IPS-18c (cell line): ENCODE data around the gene DOCK10.

Experiments used
- H3K4me3 ChIP-seq: 2 replicates; pipeline ENCODE4 v1.7.0; 2013; ENCODE audit warnings: low read depth, mild to moderate bottlenecking, low read length, moderate library complexity; ENCODE audit not compliant: insufficient read depth
- H3K9me3 ChIP-seq: one replicate; pipeline ENCODE4 v1.6.1; 2013; ENCODE audit warnings: mild to moderate bottlenecking, low read length, moderate library complexity; ENCODE audit not compliant: control insufficient read depth, insufficient read depth

Gene DOCK10

GRCh38 chr2:224777559-224777930, 264.7 kb downstream of the DOCK10 start:
- Histone ChIP-seq H3K9me3 (no peaks in the 10 kb centered on the region), H3K4me3 (no peak overlapping the region)

DNA sequence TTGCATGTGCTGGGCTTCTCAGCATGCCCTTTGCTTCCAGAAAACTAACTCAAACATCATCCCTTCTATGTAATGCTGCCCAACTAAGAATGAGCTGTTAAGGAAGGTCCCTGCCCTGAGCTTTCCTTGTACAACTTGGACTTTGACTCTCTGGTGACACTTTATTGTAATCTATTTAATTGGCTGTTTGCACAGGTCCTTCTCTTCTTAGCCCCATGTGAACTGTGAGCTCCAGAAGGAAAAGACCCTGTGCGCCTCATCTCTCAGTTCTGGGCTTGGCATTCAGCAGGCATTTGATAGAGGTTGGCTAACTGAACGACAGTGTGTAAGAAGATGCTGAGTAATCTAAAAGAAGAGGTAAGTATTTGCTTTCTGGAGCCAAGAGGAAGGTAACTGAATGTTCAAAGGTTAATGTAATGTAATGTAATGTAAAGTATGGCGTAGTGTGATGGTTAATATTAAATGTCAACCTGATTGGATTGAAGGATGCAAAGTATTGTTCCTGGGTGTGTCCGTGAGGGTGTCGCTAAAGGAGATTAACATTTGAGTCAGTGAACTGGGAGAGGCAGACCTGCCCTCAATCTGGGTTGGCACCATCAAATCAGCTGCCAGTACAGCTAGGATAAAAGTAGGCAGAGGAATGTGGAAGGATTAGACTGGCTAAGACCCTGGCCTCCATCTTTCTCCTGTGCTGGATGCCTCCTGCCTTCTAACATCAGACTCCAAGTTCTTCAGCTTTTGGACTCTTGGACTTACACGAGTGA, 265.3 kb downstream of the DOCK10 start:
- H3K4me3 ChIP-seq, result no peak overlapping the region
- H3K9me3 ChIP-seq, result no peaks in the 10 kb centered on the region

- Histone ChIP-seq H3K4me3 (no peak overlapping the region), H3K9me3 (no peaks in the 10 kb centered on the region)
Measured at GRCh38 chr2:224775647-224776046, 266.6 kb downstream of the DOCK10 start.

GRCh38 chr2:224774735-224775134, 267.5 kb downstream of the DOCK10 start:
- Histone ChIP-seq H3K9me3 (no peaks in the 10 kb centered on the region), H3K4me3 (no peak overlapping the region)

DNA sequence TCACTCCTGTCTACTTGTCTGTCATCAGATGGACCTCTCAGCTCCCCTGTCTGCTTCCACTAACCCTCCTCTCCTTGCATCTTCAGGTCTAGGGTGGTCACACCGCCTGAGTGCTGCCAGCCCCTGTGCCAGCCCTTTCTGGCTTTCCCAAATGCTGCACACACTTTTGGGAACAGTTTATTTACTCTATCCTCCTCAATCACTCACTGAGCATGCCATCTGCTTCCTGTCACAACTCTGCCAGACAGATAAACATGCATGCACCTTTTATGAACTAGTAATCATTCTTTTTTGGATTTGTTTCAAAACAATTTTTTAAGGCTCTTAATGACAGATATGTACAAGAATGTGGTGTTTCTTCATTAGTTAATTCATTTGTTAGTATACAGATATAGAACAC, 269.8 kb downstream of the DOCK10 start:
- Histone ChIP-seq H3K4me3 (no peak overlapping the region), H3K9me3 (no peaks in the 10 kb centered on the region)

DNA sequence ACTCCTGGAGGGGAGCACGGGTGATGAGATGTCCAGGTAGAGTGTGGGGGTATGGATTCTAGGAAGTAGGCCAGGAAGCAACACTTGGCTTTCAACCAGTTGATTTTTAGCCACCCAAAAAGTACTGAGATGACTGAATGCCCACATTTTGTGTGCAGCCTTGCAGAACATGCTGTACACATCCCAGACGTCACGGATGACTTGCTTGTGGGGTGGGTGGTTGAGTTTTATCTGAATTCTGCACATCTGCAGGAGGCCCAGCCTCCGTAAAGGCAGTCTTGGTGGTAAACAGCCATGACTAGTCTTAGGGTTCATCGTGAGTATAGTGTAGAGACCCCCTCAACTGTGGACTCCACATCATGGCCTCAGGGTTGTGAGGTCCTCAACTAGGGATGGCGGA, 272.8 kb downstream of the DOCK10 start:
- no peaks in the 10 kb centered on the region for H3K9me3 ChIP-seq
- H3K4me3 ChIP-seq, result no peak overlapping the region

GRCh38 chr2:224764565-224765236, 277.6 kb downstream of the DOCK10 start:
- H3K9me3 ChIP-seq, result no peaks in the 10 kb centered on the region
- no peak overlapping the region for H3K4me3 ChIP-seq

- H3K9me3 ChIP-seq, result peaks cover 5% of the 10 kb centered on the region
Measured at GRCh38 chr2:224757934-224758548, 284.2 kb downstream of the DOCK10 start.

GRCh38 chr2:224753743-224754540, 288.3 kb downstream of the DOCK10 start:
- peaks cover 5% of the 10 kb centered on the region for H3K9me3 ChIP-seq
- no peak overlapping the region for H3K4me3 ChIP-seq

More at GRCh38 chr2:224757934-224758548, 284.2 kb downstream of the DOCK10 start:
- no peak overlapping the region for H3K4me3 ChIP-seq

DNA sequence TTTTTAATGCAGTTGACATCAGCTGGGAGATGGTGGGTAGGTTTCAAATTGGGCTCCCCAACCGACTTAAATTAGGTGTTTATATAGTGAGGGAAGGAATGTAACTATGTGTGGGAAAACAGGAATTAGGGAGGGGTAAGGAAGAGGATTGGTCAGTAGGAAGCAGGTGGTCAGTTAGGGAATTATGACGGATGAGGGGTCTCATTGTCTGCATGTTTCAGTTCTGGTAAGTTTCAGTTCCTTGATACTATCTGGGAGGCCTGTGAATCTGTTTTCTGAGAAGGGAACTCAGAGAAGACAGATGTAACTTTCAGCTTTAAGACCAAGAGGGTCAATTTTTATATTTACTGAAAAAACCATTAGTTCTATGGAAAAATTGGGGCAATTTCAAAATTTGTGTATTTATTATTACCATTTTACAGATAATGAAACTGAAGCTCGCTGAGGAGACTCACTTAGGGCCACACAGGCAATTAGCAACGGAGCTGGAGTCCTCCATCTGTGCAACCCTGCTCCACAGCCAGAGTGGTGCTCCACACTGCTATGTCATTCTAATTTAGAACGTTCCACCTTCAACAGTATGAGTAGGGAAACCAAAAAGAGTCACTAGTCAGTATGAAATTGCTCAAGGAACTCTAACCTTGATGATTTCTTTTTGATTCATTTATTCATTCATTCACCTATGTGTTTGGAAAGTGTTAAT, 290.1 kb downstream of the DOCK10 start:
- no peaks in the 10 kb centered on the region for H3K9me3 ChIP-seq
- H3K4me3 ChIP-seq, result no peak overlapping the region

GRCh38 chr2:224749136-224749535, 293.1 kb downstream of the DOCK10 start:
- no peak overlapping the region for H3K4me3 ChIP-seq
- H3K9me3 ChIP-seq, result no peaks in the 10 kb centered on the region

- no peaks in the 10 kb centered on the region for H3K9me3 ChIP-seq
- H3K4me3 ChIP-seq, result no peak overlapping the region
Measured at GRCh38 chr2:224747765-224748164, 294.5 kb downstream of the DOCK10 start.

GRCh38 chr2:224736227-224736626, 306.0 kb downstream of the DOCK10 start:
- Histone ChIP-seq H3K9me3 (peaks cover 13% of the 10 kb centered on the region), H3K4me3 (no peak overlapping the region)

DNA sequence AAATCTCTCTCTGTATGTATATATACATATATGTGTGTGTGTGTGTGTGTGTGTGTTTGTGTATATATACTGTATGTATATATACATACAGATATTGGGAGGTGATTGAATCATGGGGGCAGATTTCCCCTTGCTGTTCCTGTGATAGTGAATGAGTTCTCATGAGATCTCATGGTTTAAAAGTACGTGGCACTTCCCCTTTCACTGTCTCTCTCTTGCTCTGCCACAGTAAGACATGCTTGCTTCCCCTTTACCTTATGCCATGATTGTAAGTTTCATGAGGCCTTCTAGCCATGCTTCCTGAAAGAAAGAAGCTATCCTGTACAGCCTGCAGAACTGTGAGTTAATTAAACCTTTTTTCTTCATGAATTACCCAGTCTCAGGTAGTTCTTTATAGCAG, 307.3 kb downstream of the DOCK10 start:
- Histone ChIP-seq H3K9me3 (peaks cover 13% of the 10 kb centered on the region), H3K4me3 (no peak overlapping the region)

DNA sequence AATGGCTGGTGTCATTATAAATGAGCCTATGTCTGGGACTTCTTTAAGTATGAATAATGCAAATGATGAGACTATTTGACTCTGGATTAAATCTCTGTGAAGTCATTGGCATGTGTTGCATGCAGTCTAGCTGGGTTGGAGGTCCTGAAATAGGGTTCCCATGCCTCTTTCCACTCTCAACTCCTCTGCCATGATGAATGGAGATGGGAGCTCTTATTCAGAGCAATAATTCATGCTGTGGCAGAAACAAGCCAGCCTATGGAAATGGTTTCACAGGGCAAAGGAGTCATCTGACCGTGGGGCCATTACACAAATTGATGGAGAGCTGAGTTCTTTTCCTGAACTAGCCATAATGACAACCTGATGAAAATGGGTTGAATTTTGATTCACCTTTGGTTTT, 310.6 kb downstream of the DOCK10 start:
- Histone ChIP-seq H3K9me3 (peaks cover 6% of the 10 kb centered on the region), H3K4me3 (no peak overlapping the region)

DNA sequence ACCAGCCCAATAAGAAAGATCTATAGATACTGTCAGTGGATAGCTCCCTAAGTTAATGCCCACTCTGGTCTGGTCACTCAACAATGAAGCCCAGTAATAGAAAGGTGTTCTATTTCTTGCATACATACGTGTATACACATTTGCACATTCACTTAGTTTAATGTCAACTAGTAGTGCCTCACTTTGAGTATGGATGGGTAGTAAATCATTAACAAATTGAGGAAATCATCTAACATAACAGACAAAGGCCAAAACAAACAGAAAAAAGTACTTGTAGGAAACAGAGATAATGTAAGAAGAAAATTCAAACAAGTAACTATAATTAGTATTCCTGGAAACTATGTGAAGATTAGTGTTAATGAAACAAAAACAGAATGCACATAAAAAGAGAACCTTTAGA, 312.8 kb downstream of the DOCK10 start:
- Histone ChIP-seq H3K4me3 (no peak overlapping the region), H3K9me3 (no peaks in the 10 kb centered on the region)

GRCh38 chr2:224724331-224724730, 317.9 kb downstream of the DOCK10 start:
- Histone ChIP-seq H3K4me3 (no peak overlapping the region), H3K9me3 (peaks cover 2% of the 10 kb centered on the region)
